ENCODE results near the gene SOCS2. TPM values are rescaled to one million over a fixed set of nuclear protein-coding genes. Genes with fewer than 3 reads are reported as not detected.

The SOCS2 gene
- total RNA-seq, 1 donor from 2014 or later = 95.8 TPM

DNA sequence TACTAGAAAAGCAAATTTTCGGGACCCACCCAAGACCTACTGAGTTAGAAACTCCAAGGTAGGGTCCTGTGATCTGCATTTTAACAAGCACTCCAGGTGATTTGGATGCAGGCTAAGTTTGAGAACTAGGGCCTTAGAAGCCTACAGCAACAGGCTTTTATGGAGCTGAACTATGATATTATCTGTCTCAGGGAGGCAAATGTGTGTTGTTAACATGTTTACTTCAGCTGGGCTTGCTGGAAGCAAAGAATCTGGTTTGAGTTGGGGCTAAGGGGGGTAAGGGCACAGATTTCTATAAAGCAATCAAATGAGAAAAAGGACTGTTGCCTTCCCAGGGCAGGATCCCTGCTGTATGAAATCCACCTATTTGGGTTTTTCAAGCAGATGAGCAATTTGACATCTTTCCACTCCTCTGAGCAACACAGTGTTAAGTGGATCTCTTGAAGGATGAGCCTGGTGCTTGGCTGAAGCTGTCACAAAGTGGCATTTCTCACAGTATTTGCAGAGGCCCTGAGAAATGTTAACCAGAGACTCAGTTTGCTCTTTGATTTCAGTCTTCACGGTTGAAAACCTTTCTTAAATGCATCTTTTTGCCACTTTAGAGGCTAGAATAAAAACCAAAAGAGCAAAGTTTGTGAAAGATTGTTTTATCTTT is 36.2 kb upstream of the SOCS2 start:
- no peaks in the 10 kb centered on the region for H3K9me3 ChIP-seq
- H3K27ac ChIP-seq = no peak overlapping the region
- peaks cover 0 to 4% of the 10 kb centered on the region in 2 donors for H3K4me1 ChIP-seq
- no peak overlapping the region for H3K4me3 ChIP-seq
- H3K27me3 ChIP-seq = no peaks in the 10 kb centered on the region
- no peaks in the 10 kb centered on the region for H3K36me3 ChIP-seq
- intact Hi-C loops (cut with DNase I) = no loop called here
- TF ChIP-seq CTCF (IDR thresholded peaks at IDR 0.05) = no peak
- DNase-seq (ENCODE audit: low spot score in 2 of 2) = no peak

DNA sequence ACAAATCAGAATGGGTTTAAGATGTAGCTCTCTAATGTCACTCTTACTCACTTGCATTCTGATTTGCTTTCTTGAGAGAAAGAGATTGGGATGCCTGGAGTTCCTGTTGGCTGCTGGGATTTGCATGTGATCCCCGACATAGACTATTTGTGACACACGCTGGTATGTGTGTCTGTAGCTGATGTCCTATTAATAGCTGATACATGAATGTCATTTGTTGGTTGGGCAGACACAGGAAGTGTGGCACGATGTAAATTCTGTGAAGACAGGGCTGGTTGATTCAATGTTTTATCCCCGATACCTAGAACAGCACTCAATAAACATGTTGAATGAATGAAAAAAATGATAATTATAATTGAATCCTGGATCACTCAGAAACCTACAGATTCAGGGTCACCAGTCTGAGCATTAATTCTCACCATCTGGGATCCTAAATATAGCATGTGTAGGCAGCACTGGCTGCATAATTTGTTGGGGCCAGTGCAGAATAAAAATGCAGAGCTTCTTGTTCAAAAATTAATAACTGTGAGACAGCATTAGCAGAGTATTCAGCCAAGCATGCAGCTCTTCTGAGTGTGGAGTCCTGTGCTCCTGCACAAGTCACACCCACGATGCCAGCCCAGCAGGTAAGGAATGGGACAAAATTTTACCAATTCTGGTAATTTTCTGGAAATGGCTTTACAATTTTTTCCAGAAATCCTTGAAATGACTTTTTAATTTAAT is 35.5 kb upstream of the SOCS2 start:
- Histone ChIP-seq H3K4me3 (no peak overlapping the region), H3K9me3 (no peaks in the 10 kb centered on the region), H3K4me1 (peaks cover 0 to 4% of the 10 kb centered on the region in 2 donors), H3K27ac (no peak overlapping the region), H3K36me3 (no peaks in the 10 kb centered on the region), H3K27me3 (no peaks in the 10 kb centered on the region)
- no peak for DNase-seq (ENCODE audit: low spot score in 2 of 2)
- intact Hi-C loops (cut with DNase I) = no loop called here
- no peak for TF ChIP-seq CTCF (IDR thresholded peaks at IDR 0.05)

DNA sequence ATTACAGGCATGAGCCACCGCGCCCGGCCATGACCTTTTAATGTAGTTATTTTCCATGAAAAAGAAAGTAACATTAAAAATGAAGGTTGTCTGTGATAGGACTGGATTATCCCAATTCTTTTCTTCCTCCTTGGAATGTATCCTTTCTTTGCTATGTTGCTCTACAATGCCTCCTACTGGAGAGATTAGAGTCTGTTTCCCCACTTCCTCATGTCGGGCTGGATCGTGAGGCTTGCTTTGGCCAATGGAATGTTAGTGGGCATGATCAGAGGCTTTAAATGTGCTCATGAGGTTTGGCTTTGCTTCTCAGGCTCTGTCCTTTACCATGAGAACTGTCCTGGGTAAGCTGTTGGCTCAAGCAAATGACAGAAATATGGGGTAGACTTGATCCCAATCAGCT is 34.7 kb upstream of the SOCS2 start:
- H3K27ac ChIP-seq = no peak overlapping the region
- H3K27me3 ChIP-seq = no peaks in the 10 kb centered on the region
- intact Hi-C loops (cut with DNase I) = no loop called here
- H3K9me3 ChIP-seq = no peaks in the 10 kb centered on the region
- no peaks in the 10 kb centered on the region for H3K36me3 ChIP-seq
- DNase-seq (ENCODE audit: low spot score in 2 of 2) = no peak
- no peak for TF ChIP-seq CTCF (IDR thresholded peaks at IDR 0.05)
- H3K4me3 ChIP-seq = no peak overlapping the region
- peaks cover 0 to 4% of the 10 kb centered on the region in 2 donors for H3K4me1 ChIP-seq

DNA sequence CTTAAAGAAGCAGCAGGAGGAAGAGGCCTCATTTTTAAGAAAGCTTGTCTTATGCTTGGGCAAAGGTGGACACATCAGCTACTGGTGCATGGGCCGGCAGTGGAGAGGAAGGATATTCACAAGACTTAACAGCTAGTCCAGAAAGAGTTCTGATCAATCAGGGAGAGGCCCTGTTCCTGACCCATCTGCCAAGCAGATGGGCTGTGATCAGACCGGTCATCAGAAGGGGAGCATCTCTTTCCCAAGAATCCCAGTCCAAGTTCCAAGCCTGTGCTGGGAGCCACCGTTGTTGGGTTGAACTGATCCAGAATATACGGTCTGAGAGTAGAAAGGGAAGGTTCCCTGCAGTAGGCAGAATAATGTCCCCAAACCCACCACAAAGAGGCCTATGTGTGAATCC is 32.7 kb upstream of the SOCS2 start:
- Histone ChIP-seq H3K27ac (no peak overlapping the region), H3K27me3 (no peaks in the 10 kb centered on the region), H3K36me3 (peaks cover 0 to 3% of the 10 kb centered on the region in 2 donors), H3K4me3 (no peak overlapping the region), H3K4me1 (peaks cover 0 to 4% of the 10 kb centered on the region in 2 donors), H3K9me3 (no peaks in the 10 kb centered on the region)
- intact Hi-C loops (cut with DNase I) = no loop called here
- DNase-seq (ENCODE audit: low spot score in 2 of 2) = no peak
- no peak for TF ChIP-seq CTCF (IDR thresholded peaks at IDR 0.05)

DNA sequence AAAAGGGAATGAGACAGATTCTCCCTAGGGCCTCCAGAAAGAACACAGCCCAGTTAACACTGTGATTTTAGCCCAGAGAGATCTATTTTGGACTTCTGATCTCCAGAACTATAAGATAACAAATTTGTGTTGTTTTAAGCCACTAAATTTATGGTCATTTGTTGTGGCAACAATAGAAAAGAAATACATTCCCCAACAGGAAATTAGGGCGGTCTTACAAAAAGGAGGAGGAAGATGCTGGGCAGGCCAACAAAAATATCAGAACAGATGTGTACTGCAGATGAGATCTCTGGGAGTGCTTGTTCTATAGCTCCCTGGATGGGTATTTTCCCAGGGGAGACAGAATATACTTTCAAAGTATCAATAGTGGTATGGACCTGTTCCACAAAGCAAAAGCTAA is 32.0 kb upstream of the SOCS2 start:
- no peak for TF ChIP-seq CTCF (IDR thresholded peaks at IDR 0.05)
- intact Hi-C loops (cut with DNase I) = no loop called here
- Histone ChIP-seq H3K36me3 (peaks cover 0 to 3% of the 10 kb centered on the region in 2 donors), H3K9me3 (no peaks in the 10 kb centered on the region), H3K4me3 (no peak overlapping the region), H3K27ac (no peak overlapping the region), H3K27me3 (no peaks in the 10 kb centered on the region), H3K4me1 (peaks cover 0 to 4% of the 10 kb centered on the region in 2 donors)
- no peak for DNase-seq (ENCODE audit: low spot score in 2 of 2)
